K562 (cell line): ENCODE data around the gene CACNA1I. TPM values are rescaled to one million over a fixed set of nuclear protein-coding genes. Genes with fewer than 3 reads are reported as not detected.

Experiments
- ARHGAP35 ChIP-seq: fragments of 450-650 bp; IDR thresholded peaks from 2 replicates; pipeline ENCODE4 v1.6.1; 2018; ENCODE audit not compliant: partially characterized antibody
- CBX1 ChIP-seq: sonication (generic); IDR thresholded peaks from 2 replicates; pipeline ENCODE4 v1.6.1; 2016; ENCODE audit warnings: antibody characterized with exemption, low read depth, mild to moderate bottlenecking
- ESRRB ChIP-seq: fragments of 250-450 bp; sonication (Bioruptor Pico); IDR thresholded peaks from 2 replicates; pipeline ENCODE4 v1.5.0; 2020; ENCODE audit warnings: mild to moderate bottlenecking, moderate library complexity, borderline replicate concordance
- FOXA1 ChIP-seq: fragments of 450-650 bp; IDR thresholded peaks from 2 replicates; pipeline ENCODE4 v1.6.1; 2016; ENCODE audit warnings: mild to moderate bottlenecking, borderline replicate concordance
- MAFF ChIP-seq: IDR thresholded peaks from 2 replicates; pipeline ENCODE4 v1.6.1; 2012; ENCODE audit warnings: low read length, improper control_type of control experiment
- MYBL2 ChIP-seq, 2 experiments: fragments of 450-650 bp in 1 of 2; sonication (generic) in 1 of 2; formaldehyde crosslinking in 1 of 2; IDR thresholded peaks; 2 replicates each; pipeline versions ENCODE4 v1.6.1 to v1.8.1; 2017 to 2022; ENCODE audit warnings: borderline replicate concordance in 1 of 2, inconsistent platforms in 1 of 2, low read depth in 1 of 2, mild to moderate bottlenecking in 1 of 2, missing genetic modification reagents in 1 of 2, moderate library complexity in 1 of 2
- NELFE ChIP-seq: IDR thresholded peaks from 2 replicates; pipeline ENCODE4 v1.6.1; 2011; ENCODE audit warnings: mild to moderate bottlenecking; ENCODE audit not compliant: insufficient read depth, insufficient read length
- NFE2 ChIP-seq: IDR thresholded peaks from 2 replicates; pipeline ENCODE4 v1.6.1; 2014; ENCODE audit warnings: antibody characterized with exemption, low read depth
- PHF20 ChIP-seq: fragments of 450-650 bp; IDR thresholded peaks from 2 replicates; pipeline ENCODE4 v1.6.1; 2018; ENCODE audit not compliant: partially characterized antibody
- PTTG1 ChIP-seq: fragments of 450-650 bp; IDR thresholded peaks from 2 replicates; pipeline ENCODE4 v1.6.1; 2016; ENCODE audit warnings: low read depth, mild to moderate bottlenecking, missing genetic modification characterization, missing compliant biosample characterization
- RUNX1 ChIP-seq: sonication (generic); IDR thresholded peaks from 2 replicates; pipeline ENCODE4 v1.6.1; 2016; ENCODE audit warnings: antibody characterized with exemption, low read depth
- TCF7 ChIP-seq: sonication (generic); IDR thresholded peaks from 2 replicates; pipeline ENCODE4 v1.6.1; 2016; ENCODE audit warnings: antibody characterized with exemption, borderline replicate concordance
- THAP12 ChIP-seq: fragments of 250-450 bp; sonication (Bioruptor Pico); IDR thresholded peaks from 2 replicates; pipeline ENCODE4 v1.9.0; 2021; ENCODE audit warnings: mild to moderate bottlenecking, inconsistent platforms
- ZBTB17 ChIP-seq: fragments of 450-650 bp; formaldehyde crosslinking; IDR thresholded peaks from 2 replicates; pipeline ENCODE4 v1.4.0; 2020; ENCODE audit warnings: mild to moderate bottlenecking
- ZFP91 ChIP-seq: sonication (generic); formaldehyde crosslinking; IDR thresholded peaks from 2 replicates; pipeline ENCODE4 v1.8.0; 2022; ENCODE audit warnings: mild to moderate bottlenecking, missing genetic modification reagents
- ZNF12 ChIP-seq: sonication (generic); formaldehyde crosslinking; IDR thresholded peaks from 2 replicates; pipeline ENCODE4 v1.4.0; 2020; ENCODE audit warnings: mild to moderate bottlenecking, missing genetic modification reagents
- ZNF217 ChIP-seq: sonication (generic); formaldehyde crosslinking; IDR thresholded peaks from 2 replicates; pipeline ENCODE4 v1.8.0; 2022; ENCODE audit warnings: mild to moderate bottlenecking, missing genetic modification reagents
- ZNF584 ChIP-seq: fragments of 200-800 bp; sonication (Bioruptor generic); IDR thresholded peaks from 2 replicates; pipeline ENCODE4 v1.6.1; 2016; ENCODE audit warnings: low read depth, mild to moderate bottlenecking, missing genetic modification characterization, missing compliant biosample characterization
- ZNF609 ChIP-seq: sonication (generic); formaldehyde crosslinking; IDR thresholded peaks from 2 replicates; pipeline ENCODE4 v1.8.1; 2023; ENCODE audit warnings: missing genetic modification reagents, mild to moderate bottlenecking, borderline replicate concordance
- polyA plus RNA-seq, 8 experiments: library from polyadenylated mRNA; depleted of rRNA in 4 of 8; stranded (reverse) in 5 of 8; unstranded in 3 of 8; fragments of >200 nt; fragmentation: Nextera tagmentation in 2 of 8; fragmentation: Illumina TruSeq in 1 of 8; extraction: Ambion mirVana in 2 of 8; extraction: Trizol in 1 of 8; gene quantifications; 2 replicates each; pipeline versions ENCODE4 v1.2.1 to v1.2.3, GENCODE V29; 2011 to 2014; ENCODE audit warnings: inconsistent platforms in 1 of 8, missing spikeins in 1 of 8
- total RNA-seq, 7 experiments: library from RNA; depleted of rRNA in 6 of 7; stranded (reverse); fragments of >200 nt in 6 of 7; fragmentation: Illumina TruSeq in 2 of 7; extraction: Trizol in 2 of 7; gene quantifications; 2 replicates each; pipeline versions ENCODE4 v1.2.1 to v1.2.3, GENCODE V29; 2011 to 2021; ENCODE audit warnings: low replicate concordance in 1 of 7

The CACNA1I gene
- total and polyA plus RNA-seq, 9 of the 15 experiments (the other 6 are each of a cell fraction or from before 2014, with no cell fraction given) = 0.01 to 0.79 (median 0.32) TPM; not detected in 1

GRCh38 chr22:39634530-39635405 is 64.2 kb downstream of the CACNA1I start (continued):
- no peak for TF ChIP-seq ESRRB (CRISPR knock-in tag)
- TF ChIP-seq THAP12 (CRISPR knock-in tag) = no peak
- no peak for TF ChIP-seq PTTG1 (tag)
- no peak for TF ChIP-seq RUNX1
- peak; percentile 75 for TF ChIP-seq NFE2
- TF ChIP-seq ZNF609 (CRISPR knock-in tag) = no peak
- TF ChIP-seq NELFE = no peak
- TF ChIP-seq ARHGAP35 = no peak
- no peak for TF ChIP-seq FOXA1
- TF ChIP-seq ZNF584 (CRISPR knock-in tag) = no peak
- TF ChIP-seq CBX1 = no peak
- TF ChIP-seq MAFF = 0 out of 2 replicates have a peak, but pooled peaks have one; percentile 18
- TF ChIP-seq ZFP91 = no peak
- no peak for TF ChIP-seq MYBL2 (IDR thresholded peaks at IDR 0.05; ENCODE audit: low read depth)
- no peak for TF ChIP-seq MYBL2 (CRISPR knock-in tag; IDR thresholded peaks at IDR 0.05; ENCODE audit: borderline replicate concordance)
- no peak for TF ChIP-seq PHF20
- TF ChIP-seq ZNF12 = no peak
- TF ChIP-seq TCF7 = no peak
- TF ChIP-seq ZBTB17 (CRISPR knock-in tag) = no peak
- TF ChIP-seq ZNF217 (CRISPR knock-in tag) = no peak
